ENCODE data around the gene QSOX1.
"Not testable (repeated sequence)": the region's sequence is repeated elsewhere in the genome, so short reads cannot be mapped to it uniquely, and the experiment has no call there.

Gene QSOX1

GRCh38 chr1:180195916-180196315 lies 41.2 kb downstream of the QSOX1 start:
- TF ChIP-seq, protein P1, sequence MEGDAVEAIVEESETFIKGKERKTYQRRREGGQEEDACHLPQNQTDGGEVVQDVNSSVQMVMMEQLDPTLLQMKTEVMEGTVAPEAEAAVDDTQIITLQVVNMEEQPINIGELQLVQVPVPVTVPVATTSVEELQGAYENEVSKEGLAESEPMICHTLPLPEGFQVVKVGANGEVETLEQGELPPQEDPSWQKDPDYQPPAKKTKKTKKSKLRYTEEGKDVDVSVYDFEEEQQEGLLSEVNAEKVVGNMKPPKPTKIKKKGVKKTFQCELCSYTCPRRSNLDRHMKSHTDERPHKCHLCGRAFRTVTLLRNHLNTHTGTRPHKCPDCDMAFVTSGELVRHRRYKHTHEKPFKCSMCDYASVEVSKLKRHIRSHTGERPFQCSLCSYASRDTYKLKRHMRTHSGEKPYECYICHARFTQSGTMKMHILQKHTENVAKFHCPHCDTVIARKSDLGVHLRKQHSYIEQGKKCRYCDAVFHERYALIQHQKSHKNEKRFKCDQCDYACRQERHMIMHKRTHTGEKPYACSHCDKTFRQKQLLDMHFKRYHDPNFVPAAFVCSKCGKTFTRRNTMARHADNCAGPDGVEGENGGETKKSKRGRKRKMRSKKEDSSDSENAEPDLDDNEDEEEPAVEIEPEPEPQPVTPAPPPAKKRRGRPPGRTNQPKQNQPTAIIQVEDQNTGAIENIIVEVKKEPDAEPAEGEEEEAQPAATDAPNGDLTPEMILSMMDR (IDR thresholded peaks at IDR 0.05; ENCODE audit: extremely low read depth, missing control alignments): no peak
- no peak for DNase-seq (ENCODE audit: low spot score)

- TF ChIP-seq, protein P1 (IDR thresholded peaks at IDR 0.05; ENCODE audit: extremely low read depth, missing control alignments): no peak
- DNase-seq (ENCODE audit: low spot score): no peak
Measured at GRCh38 chr1:180196436-180197003, 41.9 kb downstream of the QSOX1 start.

- no peak for DNase-seq (ENCODE audit: low spot score)
Measured at GRCh38 chr1:180197231-180197630, 42.6 kb downstream of the QSOX1 start.

DNA sequence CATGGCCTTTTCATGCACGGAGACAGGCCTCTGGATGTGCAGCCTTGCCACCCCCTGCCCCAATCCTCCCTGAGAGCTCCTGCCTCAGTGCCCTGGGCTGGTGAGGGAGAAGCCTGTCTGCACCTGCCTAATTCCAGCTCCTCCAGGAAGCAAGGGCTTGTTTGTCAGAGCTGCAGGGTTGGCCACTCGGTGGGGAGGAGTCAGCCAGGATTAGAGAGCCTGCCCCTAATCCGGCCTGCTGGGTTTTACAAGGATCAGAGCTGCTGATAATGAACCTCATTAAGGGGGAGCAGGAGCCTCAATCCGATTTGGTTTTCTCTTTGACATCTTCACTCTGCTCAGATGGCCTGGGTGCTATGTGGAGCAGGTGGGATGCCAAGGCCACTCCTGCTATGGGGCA lies 43.5 kb downstream of the QSOX1 start:
- TF ChIP-seq, protein P1 (IDR thresholded peaks at IDR 0.05; ENCODE audit: extremely low read depth, missing control alignments): no peak

More at GRCh38 chr1:180197231-180197630, 42.6 kb downstream of the QSOX1 start:
- TF ChIP-seq, protein P1 (IDR thresholded peaks at IDR 0.05; ENCODE audit: extremely low read depth, missing control alignments): no peak

GRCh38 chr1:180198611-180199010 lies 43.9 kb downstream of the QSOX1 start:
- DNase-seq (ENCODE audit: low spot score): no peak
- TF ChIP-seq, protein P1 (IDR thresholded peaks at IDR 0.05; ENCODE audit: extremely low read depth, missing control alignments): no peak

More for the DNA sequence above, 43.5 kb downstream of the QSOX1 start:
- no peak for DNase-seq (ENCODE audit: low spot score)

DNA sequence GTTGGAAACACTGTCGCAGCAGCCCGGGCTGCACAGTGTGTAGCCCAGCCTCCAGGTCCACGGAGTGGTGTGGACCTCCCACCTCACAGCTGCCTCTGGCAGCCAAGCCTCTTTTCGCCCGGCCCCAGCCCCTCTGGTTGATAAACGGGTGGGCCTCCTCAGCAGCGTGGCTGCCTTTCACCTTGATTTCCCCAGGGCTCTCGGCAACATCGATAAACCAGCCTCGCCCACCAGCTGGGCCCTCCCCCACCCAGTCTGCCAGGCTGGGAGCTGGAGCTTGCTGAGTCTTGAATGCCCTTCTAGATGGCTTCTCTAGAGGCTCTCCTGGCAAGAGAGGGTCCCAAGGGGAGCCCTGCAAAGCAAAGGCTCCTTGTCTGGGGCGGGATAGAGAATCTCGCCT lies 44.3 kb downstream of the QSOX1 start:
- DNase-seq (ENCODE audit: low spot score): no peak
- TF ChIP-seq, protein P1 (IDR thresholded peaks at IDR 0.05; ENCODE audit: extremely low read depth, missing control alignments): no peak

DNA sequence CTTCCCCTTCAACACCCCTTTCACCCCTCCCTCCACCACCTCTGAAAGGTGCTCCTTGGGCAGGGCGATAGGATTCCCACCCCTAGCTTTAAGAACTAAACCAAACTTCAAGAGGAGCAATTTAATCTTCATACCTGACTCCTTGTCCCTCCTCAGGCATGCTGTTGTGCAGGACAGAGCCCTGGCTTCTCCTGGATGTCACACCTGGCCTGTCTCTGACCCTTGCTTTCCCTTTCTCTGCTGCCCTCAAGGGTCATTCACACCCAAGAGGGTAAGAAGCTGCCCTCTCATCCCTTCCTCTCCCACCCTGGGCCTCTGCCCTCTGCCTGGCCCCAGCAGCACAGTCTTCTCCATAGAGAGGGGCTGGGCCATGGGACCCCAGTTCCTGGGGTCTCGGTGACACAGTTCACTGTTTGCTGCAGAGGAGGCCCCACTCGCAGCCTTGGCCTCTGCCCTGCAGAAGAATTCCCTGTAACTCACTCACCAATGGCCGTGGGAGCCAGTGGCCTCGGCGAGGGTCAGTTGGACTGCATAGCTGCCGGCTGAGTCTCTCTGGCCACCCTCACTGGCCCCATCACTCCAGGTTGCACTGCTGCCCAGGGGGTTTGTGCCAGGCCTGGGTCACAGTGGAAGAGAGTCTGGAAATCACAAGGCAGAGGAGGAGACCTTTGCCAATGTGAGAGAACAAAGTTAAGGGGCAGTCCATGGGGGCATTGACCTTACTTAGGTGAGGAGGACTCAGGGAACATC lies 47.0 kb downstream of the QSOX1 start:
- DNase-seq (ENCODE audit: low spot score): no peak
- TF ChIP-seq, protein P1 (IDR thresholded peaks at IDR 0.05; ENCODE audit: extremely low read depth, missing control alignments): no peak

DNA sequence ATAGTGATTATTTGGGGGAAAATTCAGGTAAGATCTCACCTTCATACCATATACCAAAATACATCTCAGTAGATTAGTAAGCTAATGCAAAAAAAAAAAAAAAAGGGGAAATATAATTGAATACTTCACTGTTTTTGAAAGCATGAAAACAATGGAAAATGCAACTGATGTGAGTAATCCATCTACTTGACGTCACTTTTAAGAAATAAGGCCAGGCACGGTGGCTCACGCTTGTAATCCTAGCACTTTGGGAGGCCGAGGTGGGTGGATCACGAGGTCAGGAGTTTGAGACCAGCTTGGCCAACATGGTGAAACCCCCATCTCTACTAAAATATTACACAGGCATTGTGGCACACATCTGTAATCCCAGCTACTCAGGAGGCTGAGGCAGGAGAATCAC lies 47.9 kb downstream of the QSOX1 start:
- not testable (repeated sequence) for DNase-seq (ENCODE audit: low spot score)
